Immature natural killer cell (primary cell): ENCODE data around the gene ZBED2. TPM values are rescaled to one million over a fixed set of nuclear protein-coding genes. Genes with fewer than 3 reads are reported as not detected.
A peak's percentile ranks its signal among the peaks of the same experiment; 100 is the strongest.
"Not testable (repeated sequence)": the region's sequence is repeated elsewhere in the genome, so short reads cannot be mapped to it uniquely, and the experiment has no call there.

Source experiments
- DNase-seq, 3 donors: peaks; one replicate each; pipeline ENCODE4 v3.0.0; 2022; ENCODE audit warnings: mixed read lengths in 1 of 3
- H3K27ac Mint-ChIP-seq, 6 donors: one replicate each; pipeline ENCODE4 v1.8.0; 2020; ENCODE audit warnings: mixed read lengths in 6 of 6, mild to moderate bottlenecking in 5 of 6, inconsistent platforms in 4 of 6, moderate library complexity in 3 of 6
- H3K27me3 Mint-ChIP-seq, 3 donors: one replicate each; pipeline ENCODE4 v1.8.0; 2020 to 2021; ENCODE audit warnings: low read depth in 3 of 3, mild to moderate bottlenecking in 3 of 3, mixed read lengths in 3 of 3, moderate library complexity in 3 of 3, inconsistent platforms in 1 of 3
- H3K36me3 Mint-ChIP-seq, 3 donors: one replicate each; pipeline ENCODE4 v1.8.0; 2020; ENCODE audit warnings: mixed read lengths in 3 of 3, inconsistent platforms in 2 of 3, mild to moderate bottlenecking in 2 of 3
- H3K4me1 Mint-ChIP-seq, 2 donors: one replicate each; pipeline ENCODE4 v1.8.0; 2020; ENCODE audit warnings: inconsistent platforms in 2 of 2, mild to moderate bottlenecking in 2 of 2, mixed read lengths in 2 of 2, moderate library complexity in 1 of 2
- H3K4me3 Mint-ChIP-seq, 5 donors: one replicate each; pipeline ENCODE4 v1.8.0; 2020; ENCODE audit warnings: mild to moderate bottlenecking in 5 of 5, mixed read lengths in 5 of 5, inconsistent platforms in 3 of 5, moderate library complexity in 3 of 5
- H3K9me3 Mint-ChIP-seq, 6 donors: one replicate each; pipeline ENCODE4 v1.8.0; 2020; ENCODE audit warnings: mild to moderate bottlenecking in 6 of 6, mixed read lengths in 6 of 6, inconsistent platforms in 4 of 6, moderate library complexity in 3 of 6
- polyA plus RNA-seq, 3 donors: library from polyadenylated mRNA; unstranded; fragments of 300-500 nt; fragmentation: Illumina TruSeq; gene quantifications; one replicate each; pipeline ENCODE4 v1.2.3, GENCODE V29; 2021

ZBED2 gene
- polyA plus RNA-seq, result under 1 TPM in 1 of 3 donors, not detected in 2; 0.50 TPM

GRCh38 chr3:111595232-111595631, at the start of gene ZBED2:
Gene ZBED2, minus strand, starts transcription at chr3:111595346. Its CDS starts 1,145 bp downstream, at chr3:111594201.
- Mint-ChIP-seq H3K27me3 (no peaks in the 10 kb centered on the region), H3K27ac (peak within 1 kb of the TSS; percentile 34 to 79 (median 57)), H3K9me3 (no peaks in the 10 kb centered on the region), H3K36me3 (peaks cover 35 to 51% (median 38%) of the 10 kb centered on the region in 3 donors), H3K4me1 (peaks cover 6 to 33% of the 10 kb centered on the region in 2 donors), H3K4me3 (no peak within 1 kb of the TSS)
- DNase-seq, result no peak

GRCh38 chr3:111639316-111639715, 44.2 kb upstream of the ZBED2 start:
- H3K36me3 Mint-ChIP-seq, result peaks cover 54 to 84% (median 67%) of the 10 kb centered on the region in 3 donors
- H3K27me3 Mint-ChIP-seq, result peaks cover 0 to 2% (median 2%) of the 10 kb centered on the region in 3 donors
- no peak for DNase-seq
- no peak overlapping the region for H3K4me3 Mint-ChIP-seq
- H3K9me3 Mint-ChIP-seq, result peaks cover 0 to 7% (median 5%) of the 10 kb centered on the region in 6 donors
- H3K4me1 Mint-ChIP-seq, result no peaks in the 10 kb centered on the region
- H3K27ac Mint-ChIP-seq, result no peak overlapping the region

GRCh38 chr3:111636366-111636885, 41.3 kb upstream of the ZBED2 start:
- no peak overlapping the region for H3K4me3 Mint-ChIP-seq
- peaks cover 0 to 2% (median 0%) of the 10 kb centered on the region in 6 donors for H3K9me3 Mint-ChIP-seq
- H3K27ac Mint-ChIP-seq, result peak overlapping the region in 2 of 6 donors; percentile 1 to 69
- H3K36me3 Mint-ChIP-seq, result peaks cover 46 to 83% (median 75%) of the 10 kb centered on the region in 3 donors
- no peak for DNase-seq
- H3K4me1 Mint-ChIP-seq, result no peaks in the 10 kb centered on the region
- peaks cover 0 to 2% (median 0%) of the 10 kb centered on the region in 3 donors for H3K27me3 Mint-ChIP-seq

- Mint-ChIP-seq H3K36me3 (peaks cover 42 to 77% (median 65%) of the 10 kb centered on the region in 3 donors), H3K27ac (no peak overlapping the region), H3K4me1 (no peaks in the 10 kb centered on the region), H3K4me3 (no peak overlapping the region), H3K9me3 (peaks cover 0 to 1% (median 0%) of the 10 kb centered on the region in 6 donors), H3K27me3 (peaks cover 0 to 5% (median 0%) of the 10 kb centered on the region in 3 donors)
- no peak for DNase-seq
Measured at GRCh38 chr3:111635403-111635802, 40.3 kb upstream of the ZBED2 start.

- not testable (repeated sequence) for H3K4me3 Mint-ChIP-seq, DNase-seq, H3K4me1 Mint-ChIP-seq, H3K27me3 Mint-ChIP-seq
- H3K9me3 Mint-ChIP-seq, result peaks cover 2 to 19% (median 8%) of the 10 kb centered on the region in 6 donors
- H3K36me3 Mint-ChIP-seq, result peaks cover 35 to 70% (median 56%) of the 10 kb centered on the region in 3 donors
- H3K27ac Mint-ChIP-seq, result peak overlapping the region in 1 of 6 donors; percentile 39
Measured at GRCh38 chr3:111630638-111631037, 35.5 kb upstream of the ZBED2 start.

- H3K9me3 Mint-ChIP-seq, result peaks cover 2 to 19% (median 8%) of the 10 kb centered on the region in 6 donors
- peak overlapping the region in 2 of 6 donors; percentile 37 to 44 for H3K27ac Mint-ChIP-seq
- H3K36me3 Mint-ChIP-seq, result peaks cover 49 to 77% (median 68%) of the 10 kb centered on the region in 3 donors
- not testable (repeated sequence) for H3K4me1 Mint-ChIP-seq, H3K4me3 Mint-ChIP-seq, H3K27me3 Mint-ChIP-seq, DNase-seq
Measured at GRCh38 chr3:111629018-111629417, 33.9 kb upstream of the ZBED2 start.

GRCh38 chr3:111627092-111627491, 31.9 kb upstream of the ZBED2 start:
- Mint-ChIP-seq H3K9me3 (peaks cover 2 to 19% (median 8%) of the 10 kb centered on the region in 6 donors), H3K36me3 (peaks cover 46 to 78% (median 59%) of the 10 kb centered on the region in 3 donors), H3K27ac (no peak overlapping the region), H3K4me1 (peaks cover 0 to 2% of the 10 kb centered on the region in 2 donors), H3K4me3 (no peak overlapping the region), H3K27me3 (peaks cover 1 to 3% (median 2%) of the 10 kb centered on the region in 3 donors)
- DNase-seq, result no peak

GRCh38 chr3:111621535-111621934, 26.4 kb upstream of the ZBED2 start:
- no peak for DNase-seq
- H3K9me3 Mint-ChIP-seq, result no peaks in the 10 kb centered on the region
- H3K36me3 Mint-ChIP-seq, result peaks cover 19 to 37% (median 24%) of the 10 kb centered on the region in 3 donors
- no peak overlapping the region for H3K4me3 Mint-ChIP-seq
- peaks cover 20 to 28% of the 10 kb centered on the region in 2 donors for H3K4me1 Mint-ChIP-seq
- peak overlapping the region in 1 of 6 donors; percentile 29 for H3K27ac Mint-ChIP-seq
- H3K27me3 Mint-ChIP-seq, result peaks cover 0 to 2% (median 0%) of the 10 kb centered on the region in 3 donors

- H3K36me3 Mint-ChIP-seq, result peaks cover 7 to 23% (median 14%) of the 10 kb centered on the region in 3 donors
- peaks cover 36 to 45% of the 10 kb centered on the region in 2 donors for H3K4me1 Mint-ChIP-seq
- no peaks in the 10 kb centered on the region for H3K9me3 Mint-ChIP-seq
- H3K27me3 Mint-ChIP-seq, result peaks cover 0 to 2% (median 2%) of the 10 kb centered on the region in 3 donors
- no peak overlapping the region for H3K4me3 Mint-ChIP-seq
- H3K27ac Mint-ChIP-seq, result peak overlapping the region in 4 of 6 donors; percentile 53 to 74 (median 74)
- DNase-seq, result no peak
Measured at GRCh38 chr3:111619833-111620232, 24.7 kb upstream of the ZBED2 start.

- peak overlapping the region; percentile 50 to 74 (median 57) for H3K27ac Mint-ChIP-seq
- peaks cover 0 to 14% (median 8%) of the 10 kb centered on the region in 3 donors for H3K36me3 Mint-ChIP-seq
- DNase-seq, result no peak
- peaks cover 37 to 46% of the 10 kb centered on the region in 2 donors for H3K4me1 Mint-ChIP-seq
- H3K9me3 Mint-ChIP-seq, result no peaks in the 10 kb centered on the region
- H3K27me3 Mint-ChIP-seq, result peaks cover 0 to 2% (median 2%) of the 10 kb centered on the region in 3 donors
- H3K4me3 Mint-ChIP-seq, result no peak overlapping the region
Measured at GRCh38 chr3:111618945-111619344, 23.8 kb upstream of the ZBED2 start.

GRCh38 chr3:111617912-111618601, 22.9 kb upstream of the ZBED2 start:
- H3K27me3 Mint-ChIP-seq, result peaks cover 0 to 2% (median 2%) of the 10 kb centered on the region in 3 donors
- peaks cover 41 to 54% of the 10 kb centered on the region in 2 donors for H3K4me1 Mint-ChIP-seq
- no peak for DNase-seq
- peak overlapping the region in 1 of 5 donors; percentile 9 for H3K4me3 Mint-ChIP-seq
- peak overlapping the region; percentile 75 to 95 (median 88) for H3K27ac Mint-ChIP-seq
- H3K9me3 Mint-ChIP-seq, result no peaks in the 10 kb centered on the region
- H3K36me3 Mint-ChIP-seq, result peaks cover 0 to 8% (median 6%) of the 10 kb centered on the region in 3 donors

- H3K27me3 Mint-ChIP-seq, result peaks cover 0 to 2% (median 2%) of the 10 kb centered on the region in 3 donors
- peak overlapping the region; percentile 79 to 95 (median 90) for H3K27ac Mint-ChIP-seq
- H3K9me3 Mint-ChIP-seq, result no peaks in the 10 kb centered on the region
- peaks cover 41 to 59% of the 10 kb centered on the region in 2 donors for H3K4me1 Mint-ChIP-seq
- no peak overlapping the region for H3K4me3 Mint-ChIP-seq
- peaks cover 0 to 9% (median 3%) of the 10 kb centered on the region in 3 donors for H3K36me3 Mint-ChIP-seq
- no peak for DNase-seq
Measured at GRCh38 chr3:111617406-111617805, 22.3 kb upstream of the ZBED2 start.

GRCh38 chr3:111616417-111617105, 21.4 kb upstream of the ZBED2 start:
- DNase-seq, result peak; percentile 64 to 67 (median 66)
- H3K4me1 Mint-ChIP-seq, result peaks cover 43 to 65% of the 10 kb centered on the region in 2 donors
- H3K27ac Mint-ChIP-seq, result peak overlapping the region; percentile 79 to 95 (median 90)
- H3K9me3 Mint-ChIP-seq, result no peaks in the 10 kb centered on the region
- H3K27me3 Mint-ChIP-seq, result peaks cover 0 to 2% (median 2%) of the 10 kb centered on the region in 3 donors
- H3K4me3 Mint-ChIP-seq, result peak overlapping the region; percentile 19 to 51 (median 40)
- peaks cover 0 to 5% (median 4%) of the 10 kb centered on the region in 3 donors for H3K36me3 Mint-ChIP-seq
